ENCODE measurements around the gene BACH1.
"Not testable (repeated sequence)": the region's sequence is repeated elsewhere in the genome, so short reads cannot be mapped to it uniquely, and the experiment has no call there.

BACH1 gene

GRCh38 chr21:29265690-29266479, 32.8 kb upstream of the BACH1 start:
- H3K4me1 ChIP-seq (ENCODE audit: insufficient read depth, low read length) = no peaks in the 10 kb centered on the region
- no peaks in the 10 kb centered on the region for H3K36me3 ChIP-seq (ENCODE audit: insufficient read depth, low read length)

GRCh38 chr21:29267666-29268065, 31.1 kb upstream of the BACH1 start:
- H3K9ac ChIP-seq (ENCODE audit: low read length) = no peak overlapping the region
- no peaks in the 10 kb centered on the region for H3K36me3 ChIP-seq (ENCODE audit: insufficient read depth, low read length)
- H3K27me3 ChIP-seq (ENCODE audit: control insufficient read depth in 1 of 2, insufficient read depth in 2 of 2, low read length in 2 of 2) = no peaks in the 10 kb centered on the region
- H3K4me3 ChIP-seq (ENCODE audit: low read depth in 1 of 2, low read length in 2 of 2) = no peak overlapping the region
- H3K9me3 ChIP-seq (ENCODE audit: low read length) = no peaks in the 10 kb centered on the region
- H3K4me1 ChIP-seq (ENCODE audit: insufficient read depth, low read length) = no peaks in the 10 kb centered on the region
- H3K27ac ChIP-seq (ENCODE audit: low read depth, low read length) = no peak overlapping the region

More at GRCh38 chr21:29265690-29266479, 32.8 kb upstream of the BACH1 start:
- Histone ChIP-seq H3K9me3 (ENCODE audit: low read length) (no peaks in the 10 kb centered on the region), H3K4me3 (ENCODE audit: low read depth in 1 of 2, low read length in 2 of 2) (no peak overlapping the region), H3K9ac (ENCODE audit: low read length) (no peak overlapping the region), H3K27ac (ENCODE audit: low read depth, low read length) (no peak overlapping the region), H3K27me3 (ENCODE audit: control insufficient read depth in 1 of 2, insufficient read depth in 2 of 2, low read length in 2 of 2) (no peaks in the 10 kb centered on the region)

GRCh38 chr21:29271927-29272333, 26.8 kb upstream of the BACH1 start:
- Histone ChIP-seq H3K36me3 (ENCODE audit: insufficient read depth, low read length) (no peaks in the 10 kb centered on the region), H3K4me1 (ENCODE audit: insufficient read depth, low read length) (peaks cover 6% of the 10 kb centered on the region), H3K9me3 (ENCODE audit: low read length) (no peaks in the 10 kb centered on the region), H3K4me3 (ENCODE audit: low read depth in 1 of 2, low read length in 2 of 2) (no peak overlapping the region), H3K27ac (ENCODE audit: low read depth, low read length) (no peak overlapping the region), H3K27me3 (ENCODE audit: control insufficient read depth in 1 of 2, insufficient read depth in 2 of 2, low read length in 2 of 2) (no peaks in the 10 kb centered on the region), H3K9ac (ENCODE audit: low read length) (no peak overlapping the region)

GRCh38 chr21:29277442-29277841, 21.3 kb upstream of the BACH1 start:
- no peak overlapping the region for H3K4me3 ChIP-seq (ENCODE audit: low read depth in 1 of 2, low read length in 2 of 2)
- H3K4me1 ChIP-seq (ENCODE audit: insufficient read depth, low read length) = peaks cover 6% of the 10 kb centered on the region
- no peaks in the 10 kb centered on the region for H3K27me3 ChIP-seq (ENCODE audit: control insufficient read depth in 1 of 2, insufficient read depth in 2 of 2, low read length in 2 of 2)
- no peak overlapping the region for H3K27ac ChIP-seq (ENCODE audit: low read depth, low read length)
- no peaks in the 10 kb centered on the region for H3K36me3 ChIP-seq (ENCODE audit: insufficient read depth, low read length)
- H3K9me3 ChIP-seq (ENCODE audit: low read length) = no peaks in the 10 kb centered on the region
- H3K9ac ChIP-seq (ENCODE audit: low read length) = no peak overlapping the region

- Histone ChIP-seq H3K27ac (ENCODE audit: low read depth, low read length) (no peak overlapping the region), H3K9me3 (ENCODE audit: low read length) (no peaks in the 10 kb centered on the region), H3K9ac (ENCODE audit: low read length) (no peak overlapping the region), H3K36me3 (ENCODE audit: insufficient read depth, low read length) (no peaks in the 10 kb centered on the region), H3K4me3 (ENCODE audit: low read depth in 1 of 2, low read length in 2 of 2) (no peak overlapping the region), H3K27me3 (ENCODE audit: control insufficient read depth in 1 of 2, insufficient read depth in 2 of 2, low read length in 2 of 2) (no peaks in the 10 kb centered on the region), H3K4me1 (ENCODE audit: insufficient read depth, low read length) (peaks cover 4% of the 10 kb centered on the region)
Observed at GRCh38 chr21:29279558-29279957, 19.2 kb upstream of the BACH1 start.

GRCh38 chr21:29281801-29282200, 16.9 kb upstream of the BACH1 start:
- not testable (repeated sequence) for H3K36me3 ChIP-seq (ENCODE audit: insufficient read depth, low read length); H3K27me3 ChIP-seq (ENCODE audit: control insufficient read depth in 1 of 2, insufficient read depth in 2 of 2, low read length in 2 of 2); H3K4me1 ChIP-seq (ENCODE audit: insufficient read depth, low read length); H3K4me3 ChIP-seq (ENCODE audit: low read depth in 1 of 2, low read length in 2 of 2); H3K9me3 ChIP-seq (ENCODE audit: low read length); H3K9ac ChIP-seq (ENCODE audit: low read length); H3K27ac ChIP-seq (ENCODE audit: low read depth, low read length)

GRCh38 chr21:29287383-29287782, 11.3 kb upstream of the BACH1 start:
- Histone ChIP-seq H3K36me3 (ENCODE audit: insufficient read depth, low read length) (no peaks in the 10 kb centered on the region), H3K9ac (ENCODE audit: low read length) (no peak overlapping the region), H3K4me3 (ENCODE audit: low read depth in 1 of 2, low read length in 2 of 2) (no peak overlapping the region), H3K27me3 (ENCODE audit: control insufficient read depth in 1 of 2, insufficient read depth in 2 of 2, low read length in 2 of 2) (no peaks in the 10 kb centered on the region), H3K27ac (ENCODE audit: low read depth, low read length) (no peak overlapping the region), H3K9me3 (ENCODE audit: low read length) (no peaks in the 10 kb centered on the region), H3K4me1 (ENCODE audit: insufficient read depth, low read length) (no peaks in the 10 kb centered on the region)

- Histone ChIP-seq H3K27ac (ENCODE audit: low read depth, low read length) (no peak overlapping the region), H3K27me3 (ENCODE audit: control insufficient read depth in 1 of 2, insufficient read depth in 2 of 2, low read length in 2 of 2) (no peaks in the 10 kb centered on the region), H3K36me3 (ENCODE audit: insufficient read depth, low read length) (no peaks in the 10 kb centered on the region), H3K4me3 (ENCODE audit: low read depth in 1 of 2, low read length in 2 of 2) (no peak overlapping the region), H3K9me3 (ENCODE audit: low read length) (no peaks in the 10 kb centered on the region), H3K9ac (ENCODE audit: low read length) (no peak overlapping the region), H3K4me1 (ENCODE audit: insufficient read depth, low read length) (no peaks in the 10 kb centered on the region)
Observed at GRCh38 chr21:29288239-29288638, 10.5 kb upstream of the BACH1 start.

GRCh38 chr21:29289317-29289716, 9.4 kb upstream of the BACH1 start:
- Histone ChIP-seq H3K27me3 (ENCODE audit: control insufficient read depth in 1 of 2, insufficient read depth in 2 of 2, low read length in 2 of 2) (no peaks in the 10 kb centered on the region), H3K9ac (ENCODE audit: low read length) (no peak overlapping the region), H3K27ac (ENCODE audit: low read depth, low read length) (no peak overlapping the region), H3K9me3 (ENCODE audit: low read length) (no peaks in the 10 kb centered on the region), H3K4me3 (ENCODE audit: low read depth in 1 of 2, low read length in 2 of 2) (no peak overlapping the region), H3K4me1 (ENCODE audit: insufficient read depth, low read length) (no peaks in the 10 kb centered on the region), H3K36me3 (ENCODE audit: insufficient read depth, low read length) (no peaks in the 10 kb centered on the region)

GRCh38 chr21:29290240-29290639, 8.5 kb upstream of the BACH1 start:
- Histone ChIP-seq H3K4me1 (ENCODE audit: insufficient read depth, low read length) (no peaks in the 10 kb centered on the region), H3K27me3 (ENCODE audit: control insufficient read depth in 1 of 2, insufficient read depth in 2 of 2, low read length in 2 of 2) (no peaks in the 10 kb centered on the region), H3K27ac (ENCODE audit: low read depth, low read length) (no peak overlapping the region), H3K9me3 (ENCODE audit: low read length) (no peaks in the 10 kb centered on the region), H3K4me3 (ENCODE audit: low read depth in 1 of 2, low read length in 2 of 2) (no peak overlapping the region), H3K36me3 (ENCODE audit: insufficient read depth, low read length) (no peaks in the 10 kb centered on the region), H3K9ac (ENCODE audit: low read length) (no peak overlapping the region)

- no peak overlapping the region for H3K9ac ChIP-seq (ENCODE audit: low read length)
- no peak overlapping the region for H3K27ac ChIP-seq (ENCODE audit: low read depth, low read length)
- H3K36me3 ChIP-seq (ENCODE audit: insufficient read depth, low read length) = no peaks in the 10 kb centered on the region
- no peaks in the 10 kb centered on the region for H3K9me3 ChIP-seq (ENCODE audit: low read length)
- H3K4me1 ChIP-seq (ENCODE audit: insufficient read depth, low read length) = no peaks in the 10 kb centered on the region
- no peak overlapping the region for H3K4me3 ChIP-seq (ENCODE audit: low read depth in 1 of 2, low read length in 2 of 2)
- H3K27me3 ChIP-seq (ENCODE audit: control insufficient read depth in 1 of 2, insufficient read depth in 2 of 2, low read length in 2 of 2) = no peaks in the 10 kb centered on the region
Observed at GRCh38 chr21:29293495-29293894, 5.2 kb upstream of the BACH1 start.

GRCh38 chr21:29295066-29295650, 3.6 kb upstream of the BACH1 start:
- H3K27ac ChIP-seq (ENCODE audit: low read depth, low read length) = no peak overlapping the region
- H3K27me3 ChIP-seq (ENCODE audit: control insufficient read depth in 1 of 2, insufficient read depth in 2 of 2, low read length in 2 of 2) = no peaks in the 10 kb centered on the region
- H3K36me3 ChIP-seq (ENCODE audit: insufficient read depth, low read length) = no peaks in the 10 kb centered on the region
- no peaks in the 10 kb centered on the region for H3K9me3 ChIP-seq (ENCODE audit: low read length)
- peaks cover under 1% of the 10 kb centered on the region for H3K4me1 ChIP-seq (ENCODE audit: insufficient read depth, low read length)
- no peak overlapping the region for H3K4me3 ChIP-seq (ENCODE audit: low read depth in 1 of 2, low read length in 2 of 2)
- H3K9ac ChIP-seq (ENCODE audit: low read length) = no peak overlapping the region

Data from muscle layer of colon (tissue), 2 donors.